ENCODE results near the gene KCNIP2. TPM values are rescaled to one million over a fixed set of nuclear protein-coding genes. Genes with fewer than 3 reads are reported as not detected.

The KCNIP2 gene
- total and polyA plus RNA-seq, 4 donors: 0.18 to 2.0 (median 0.72) TPM

DNA sequence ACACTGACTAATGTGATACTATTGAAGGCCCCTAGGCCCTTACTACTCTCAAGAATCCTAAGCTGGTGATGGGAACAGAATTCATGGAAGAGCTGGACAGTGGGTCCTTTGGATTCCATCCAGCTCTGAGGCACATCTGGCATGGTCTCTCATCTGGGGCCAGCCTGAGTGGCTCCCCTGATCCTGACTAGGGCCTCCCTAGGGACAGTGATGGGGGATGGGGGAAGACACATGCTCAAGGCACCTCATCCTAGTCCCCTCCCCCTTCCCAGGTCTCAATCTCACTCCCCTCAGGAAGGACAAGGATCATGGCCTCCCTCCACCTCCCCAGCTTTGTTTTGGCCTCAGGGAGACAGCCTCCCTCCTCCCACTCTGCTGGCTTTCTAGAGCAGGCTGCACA is 1.8 kb downstream of the KCNIP2 start:
- no peak overlapping the region for H3K27ac ChIP-seq (ENCODE audit: low read depth in 1 of 2, low read length in 2 of 2)
- H3K27me3 ChIP-seq (ENCODE audit: control insufficient read depth in 4 of 4, insufficient read depth in 4 of 4, low read length in 3 of 4): no peaks in the 10 kb centered on the region

DNA sequence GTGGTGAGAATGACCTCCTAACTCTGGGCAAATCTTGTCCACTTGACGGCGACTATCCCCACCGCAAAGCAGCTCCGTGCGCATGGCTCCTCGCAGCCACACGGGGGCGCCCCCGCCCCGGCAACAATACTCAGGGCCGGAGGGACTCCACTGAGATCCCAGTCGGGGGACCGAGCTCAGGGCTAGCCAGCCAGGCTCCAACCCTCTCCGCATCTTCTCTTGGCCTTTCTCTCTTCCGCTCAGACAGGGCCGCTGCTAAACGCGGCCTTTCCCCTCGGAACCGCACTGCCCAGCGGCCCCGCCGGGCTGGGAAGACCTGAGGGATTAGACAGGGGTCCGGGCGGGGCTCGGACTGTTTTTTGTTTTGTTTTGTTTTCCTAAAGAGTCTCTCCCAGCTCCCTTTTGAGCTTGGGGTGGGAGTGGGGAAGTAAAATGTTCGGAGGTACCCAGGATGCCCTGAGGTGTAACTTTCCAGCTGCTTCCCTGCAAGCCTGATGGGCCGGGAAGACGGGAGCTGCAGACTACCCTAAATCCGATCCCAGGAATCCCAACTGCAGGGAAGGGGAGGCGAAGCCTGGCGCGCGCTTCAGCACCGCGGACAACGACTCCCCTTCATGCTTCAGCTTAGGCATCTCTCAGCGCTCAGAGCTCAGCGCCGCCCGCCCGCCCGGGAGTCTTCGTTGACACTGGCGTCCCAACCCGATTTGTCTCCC is 2.7 kb downstream of the KCNIP2 start:
- Histone ChIP-seq H3K27me3 (ENCODE audit: control insufficient read depth in 4 of 4, insufficient read depth in 4 of 4, low read length in 3 of 4) (no peaks in the 10 kb centered on the region), H3K9ac (ENCODE audit: low read depth in 1 of 2, low read length in 2 of 2) (no peak overlapping the region), H3K9me3 (ENCODE audit: control insufficient read depth in 4 of 4, low read length in 3 of 4) (no peaks in the 10 kb centered on the region), H3K36me3 (ENCODE audit: control insufficient read depth in 4 of 4, insufficient read depth in 3 of 4, low read depth in 1 of 4, low read length in 3 of 4) (peaks cover 0 to 2% (median 0%) of the 10 kb centered on the region in 4 donors), H3K4me3 (ENCODE audit: low read depth in 1 of 3, low read length in 3 of 3) (peak overlapping the region in 2 of 3 donors; percentile 47 to 48), H3K4me1 (ENCODE audit: control insufficient read depth in 4 of 4, insufficient read depth in 4 of 4, low read length in 3 of 4) (peaks cover 11 to 28% (median 15%) of the 10 kb centered on the region in 4 donors), H3K27ac (ENCODE audit: low read depth in 1 of 2, low read length in 2 of 2) (no peak overlapping the region)
- WGBS: 9% methylated on average over 46 of the region's 46 CpGs
- TF ChIP-seq RAD21 (IDR thresholded peaks at IDR 0.05) (peak; percentile 87 to 90), HNF4A (conservative IDR thresholded peaks at IDR 0.05) (no peak), EGR1 (IDR thresholded peaks at IDR 0.05; ENCODE audit: low read depth in 2 of 2) (no peak), REST (IDR thresholded peaks at IDR 0.05) (peak; percentile 99)
- TF ChIP-seq, protein P1, sequence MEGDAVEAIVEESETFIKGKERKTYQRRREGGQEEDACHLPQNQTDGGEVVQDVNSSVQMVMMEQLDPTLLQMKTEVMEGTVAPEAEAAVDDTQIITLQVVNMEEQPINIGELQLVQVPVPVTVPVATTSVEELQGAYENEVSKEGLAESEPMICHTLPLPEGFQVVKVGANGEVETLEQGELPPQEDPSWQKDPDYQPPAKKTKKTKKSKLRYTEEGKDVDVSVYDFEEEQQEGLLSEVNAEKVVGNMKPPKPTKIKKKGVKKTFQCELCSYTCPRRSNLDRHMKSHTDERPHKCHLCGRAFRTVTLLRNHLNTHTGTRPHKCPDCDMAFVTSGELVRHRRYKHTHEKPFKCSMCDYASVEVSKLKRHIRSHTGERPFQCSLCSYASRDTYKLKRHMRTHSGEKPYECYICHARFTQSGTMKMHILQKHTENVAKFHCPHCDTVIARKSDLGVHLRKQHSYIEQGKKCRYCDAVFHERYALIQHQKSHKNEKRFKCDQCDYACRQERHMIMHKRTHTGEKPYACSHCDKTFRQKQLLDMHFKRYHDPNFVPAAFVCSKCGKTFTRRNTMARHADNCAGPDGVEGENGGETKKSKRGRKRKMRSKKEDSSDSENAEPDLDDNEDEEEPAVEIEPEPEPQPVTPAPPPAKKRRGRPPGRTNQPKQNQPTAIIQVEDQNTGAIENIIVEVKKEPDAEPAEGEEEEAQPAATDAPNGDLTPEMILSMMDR (IDR thresholded peaks at IDR 0.05; ENCODE audit: low read depth, low read length, missing input control): peak; percentile 91
- DNase-seq (ENCODE audit: low spot score): peak; percentile 84

More for the DNA sequence above, 1.8 kb downstream of the KCNIP2 start:
- Histone ChIP-seq H3K36me3 (ENCODE audit: control insufficient read depth in 4 of 4, insufficient read depth in 3 of 4, low read depth in 1 of 4, low read length in 3 of 4) (peaks cover 0 to 2% (median 0%) of the 10 kb centered on the region in 4 donors), H3K4me3 (ENCODE audit: low read depth in 1 of 3, low read length in 3 of 3) (no peak overlapping the region), H3K9ac (ENCODE audit: low read depth in 1 of 2, low read length in 2 of 2) (no peak overlapping the region), H3K4me1 (ENCODE audit: control insufficient read depth in 4 of 4, insufficient read depth in 4 of 4, low read length in 3 of 4) (peaks cover 11 to 28% (median 15%) of the 10 kb centered on the region in 4 donors), H3K9me3 (ENCODE audit: control insufficient read depth in 4 of 4, low read length in 3 of 4) (no peaks in the 10 kb centered on the region)
- DNase-seq (ENCODE audit: low spot score): no peak
- TF ChIP-seq, protein P2, sequence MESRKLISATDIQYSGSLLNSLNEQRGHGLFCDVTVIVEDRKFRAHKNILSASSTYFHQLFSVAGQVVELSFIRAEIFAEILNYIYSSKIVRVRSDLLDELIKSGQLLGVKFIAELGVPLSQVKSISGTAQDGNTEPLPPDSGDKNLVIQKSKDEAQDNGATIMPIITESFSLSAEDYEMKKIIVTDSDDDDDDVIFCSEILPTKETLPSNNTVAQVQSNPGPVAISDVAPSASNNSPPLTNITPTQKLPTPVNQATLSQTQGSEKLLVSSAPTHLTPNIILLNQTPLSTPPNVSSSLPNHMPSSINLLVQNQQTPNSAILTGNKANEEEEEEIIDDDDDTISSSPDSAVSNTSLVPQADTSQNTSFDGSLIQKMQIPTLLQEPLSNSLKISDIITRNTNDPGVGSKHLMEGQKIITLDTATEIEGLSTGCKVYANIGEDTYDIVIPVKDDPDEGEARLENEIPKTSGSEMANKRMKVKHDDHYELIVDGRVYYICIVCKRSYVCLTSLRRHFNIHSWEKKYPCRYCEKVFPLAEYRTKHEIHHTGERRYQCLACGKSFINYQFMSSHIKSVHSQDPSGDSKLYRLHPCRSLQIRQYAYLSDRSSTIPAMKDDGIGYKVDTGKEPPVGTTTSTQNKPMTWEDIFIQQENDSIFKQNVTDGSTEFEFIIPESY (IDR thresholded peaks at IDR 0.05): no peak
- TF ChIP-seq REST (IDR thresholded peaks at IDR 0.05) (no peak), HNF4G (IDR thresholded peaks at IDR 0.05) (no peak), RXRA (IDR thresholded peaks at IDR 0.05) (no peak), RAD21 (IDR thresholded peaks at IDR 0.05) (no peak), ATF3 (IDR thresholded peaks at IDR 0.05) (no peak), HNF4A (conservative IDR thresholded peaks at IDR 0.05) (no peak), JUND (IDR thresholded peaks at IDR 0.05) (no peak), FOXA2 (IDR thresholded peaks at IDR 0.05) (no peak)
- TF ChIP-seq, protein P3, sequence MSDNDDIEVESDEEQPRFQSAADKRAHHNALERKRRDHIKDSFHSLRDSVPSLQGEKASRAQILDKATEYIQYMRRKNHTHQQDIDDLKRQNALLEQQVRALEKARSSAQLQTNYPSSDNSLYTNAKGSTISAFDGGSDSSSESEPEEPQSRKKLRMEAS (IDR thresholded peaks at IDR 0.05): no peak

Measured in liver (tissue), 9 donors.